HepG2 (cell line): ENCODE measurements around the gene LSM14B. TPM values are rescaled to one million over a fixed set of nuclear protein-coding genes. Genes with fewer than 3 reads are reported as not detected.

Experiments
- ATF7-NPFF ChIP-seq: sonication (generic); formaldehyde crosslinking; IDR thresholded peaks from 2 replicates; pipeline ENCODE4 v1.8.1; 2023; ENCODE audit warnings: mild to moderate bottlenecking, low read depth, missing genetic modification reagents, moderate library complexity
- DR1 ChIP-seq: sonication (generic); formaldehyde crosslinking; IDR thresholded peaks from 2 replicates; pipeline ENCODE4 v1.8.0; 2021; ENCODE audit warnings: mild to moderate bottlenecking, missing genetic modification reagents, inconsistent platforms
- EP300 ChIP-seq, 3 experiments: sonication (generic) in 1 of 3; formaldehyde crosslinking in 1 of 3; IDR thresholded peaks; 2 replicates each; pipeline versions ENCODE4 v1.5.1 to v1.6.1; 2011 to 2020; ENCODE audit warnings: low read depth in 2 of 3, low read length in 2 of 3, borderline replicate concordance in 1 of 3, improper control_type of control experiment in 1 of 3, mild to moderate bottlenecking in 1 of 3, missing genetic modification reagents in 1 of 3, moderate library complexity in 1 of 3
- ETV5 ChIP-seq: IDR thresholded peaks from 2 replicates; pipeline ENCODE4 v1.6.1; 2018; ENCODE audit warnings: missing biosample characterization, missing genetic modification reagents, inconsistent platforms, borderline replicate concordance
- GABPA ChIP-seq, 2 experiments: IDR thresholded peaks; 2 replicates each; pipeline ENCODE4 v1.6.1; 2011 to 2016; ENCODE audit warnings: low read depth in 2 of 2, low read length in 1 of 2, missing biosample characterization in 1 of 2, missing genetic modification characterization in 1 of 2
- MATR3 ChIP-seq: sonication (generic); formaldehyde crosslinking; IDR thresholded peaks from 2 replicates; pipeline ENCODE4 v1.4.0; 2020; ENCODE audit warnings: missing genetic modification reagents
- NR3C1 ChIP-seq: sonication (generic); formaldehyde crosslinking; IDR thresholded peaks from 2 replicates; pipeline ENCODE4 v1.4.0; 2020; ENCODE audit warnings: missing genetic modification reagents
- SNAI1 ChIP-seq: sonication (generic); formaldehyde crosslinking; IDR thresholded peaks from 2 replicates; pipeline ENCODE4 v1.5.0; 2020; ENCODE audit warnings: mild to moderate bottlenecking, missing genetic modification reagents, borderline replicate concordance
- SYNCRIP ChIP-seq: fragments of 200-400 bp; formaldehyde crosslinking; IDR thresholded peaks from 2 replicates; pipeline ENCODE4 v1.6.1; 2018; ENCODE audit warnings: mild to moderate bottlenecking, low read depth, low read length; ENCODE audit not compliant: insufficient read depth
- TAF15 ChIP-seq: fragments of 200-400 bp; formaldehyde crosslinking; IDR thresholded peaks from one replicate; pipeline ENCODE4 v1.6.1; 2018; ENCODE audit warnings: mild to moderate bottlenecking, low read depth, low read length; ENCODE audit not compliant: poor library complexity, severe bottlenecking
- THYN1 ChIP-seq: sonication (generic); formaldehyde crosslinking; IDR thresholded peaks from 2 replicates; pipeline ENCODE4 v1.8.1; 2023; ENCODE audit warnings: low read depth, mild to moderate bottlenecking, moderate library complexity, missing genetic modification reagents, borderline replicate concordance
- ZFP36L1 ChIP-seq: sonication (generic); formaldehyde crosslinking; IDR thresholded peaks from 2 replicates; pipeline ENCODE4 v1.8.0; 2022; ENCODE audit warnings: mild to moderate bottlenecking, missing genetic modification reagents, moderate library complexity
- ZNF335 ChIP-seq: sonication (generic); formaldehyde crosslinking; IDR thresholded peaks from 2 replicates; pipeline ENCODE4 v1.4.0; 2020; ENCODE audit warnings: missing genetic modification reagents
- ZNF547 ChIP-seq: sonication (generic); formaldehyde crosslinking; IDR thresholded peaks from 2 replicates; pipeline ENCODE4 v1.5.1; 2020; ENCODE audit warnings: mild to moderate bottlenecking, missing genetic modification reagents
- ZNF556 ChIP-seq: sonication (generic); formaldehyde crosslinking; IDR thresholded peaks from 2 replicates; pipeline ENCODE4 v1.4.0; 2020; ENCODE audit warnings: mild to moderate bottlenecking, missing genetic modification reagents, borderline replicate concordance
- ZSCAN30 ChIP-seq: sonication (generic); formaldehyde crosslinking; IDR thresholded peaks from 2 replicates; pipeline ENCODE4 v1.5.0; 2020; ENCODE audit warnings: mild to moderate bottlenecking, missing genetic modification reagents
- polyA plus RNA-seq, 8 experiments: library from polyadenylated mRNA; depleted of rRNA in 3 of 8; stranded (reverse) in 7 of 8; unstranded in 1 of 8; fragments of >200 nt; fragmentation: Illumina TruSeq in 4 of 8; extraction: Trizol in 4 of 8; gene quantifications; 2 replicates each; pipeline versions ENCODE4 v1.2.1 to v1.2.3, GENCODE V29; 2011 to 2016; ENCODE audit warnings: low read depth in 4 of 8, missing spikeins in 1 of 8, mixed read lengths in 1 of 8; ENCODE audit not compliant: insufficient read depth in 1 of 8
- total RNA-seq, 5 experiments: library from RNA; depleted of rRNA; stranded (reverse); fragments of >200 nt; fragmentation: Illumina TruSeq; extraction: Trizol; gene quantifications; 2 replicates each; pipeline ENCODE4 v1.2.3, GENCODE V29; 2016; ENCODE audit warnings: low read depth in 1 of 5
- TF ChIP-seq, protein P1 (sequence below), 2 experiments: sonication (generic) in 1 of 2; formaldehyde crosslinking in 1 of 2; IDR thresholded peaks; 2 replicates each; pipeline versions ENCODE4 v1.6.1 to v1.9.0; 2014 to 2022; ENCODE audit warnings: antibody characterized with exemption in 1 of 2, borderline replicate concordance in 1 of 2, inconsistent platforms in 1 of 2, low read depth in 1 of 2, missing genetic modification reagents in 1 of 2
- TF ChIP-seq, protein P2 (sequence below): sonication (generic); IDR thresholded peaks from 2 replicates; pipeline ENCODE4 v1.6.1; 2016; ENCODE audit warnings: low read depth, borderline replicate concordance
- TF ChIP-seq, protein P3 (sequence below): sonication (generic); formaldehyde crosslinking; IDR thresholded peaks from 2 replicates; pipeline ENCODE4 v1.4.0; 2020; ENCODE audit warnings: missing genetic modification reagents, low read depth, mild to moderate bottlenecking, borderline replicate concordance

LSM14B gene
- total and polyA plus RNA-seq, 2 of the 13 experiments (the other 11 are each of a cell fraction or from before 2014, with no cell fraction given) = 43.3 to 79.2 TPM

DNA sequence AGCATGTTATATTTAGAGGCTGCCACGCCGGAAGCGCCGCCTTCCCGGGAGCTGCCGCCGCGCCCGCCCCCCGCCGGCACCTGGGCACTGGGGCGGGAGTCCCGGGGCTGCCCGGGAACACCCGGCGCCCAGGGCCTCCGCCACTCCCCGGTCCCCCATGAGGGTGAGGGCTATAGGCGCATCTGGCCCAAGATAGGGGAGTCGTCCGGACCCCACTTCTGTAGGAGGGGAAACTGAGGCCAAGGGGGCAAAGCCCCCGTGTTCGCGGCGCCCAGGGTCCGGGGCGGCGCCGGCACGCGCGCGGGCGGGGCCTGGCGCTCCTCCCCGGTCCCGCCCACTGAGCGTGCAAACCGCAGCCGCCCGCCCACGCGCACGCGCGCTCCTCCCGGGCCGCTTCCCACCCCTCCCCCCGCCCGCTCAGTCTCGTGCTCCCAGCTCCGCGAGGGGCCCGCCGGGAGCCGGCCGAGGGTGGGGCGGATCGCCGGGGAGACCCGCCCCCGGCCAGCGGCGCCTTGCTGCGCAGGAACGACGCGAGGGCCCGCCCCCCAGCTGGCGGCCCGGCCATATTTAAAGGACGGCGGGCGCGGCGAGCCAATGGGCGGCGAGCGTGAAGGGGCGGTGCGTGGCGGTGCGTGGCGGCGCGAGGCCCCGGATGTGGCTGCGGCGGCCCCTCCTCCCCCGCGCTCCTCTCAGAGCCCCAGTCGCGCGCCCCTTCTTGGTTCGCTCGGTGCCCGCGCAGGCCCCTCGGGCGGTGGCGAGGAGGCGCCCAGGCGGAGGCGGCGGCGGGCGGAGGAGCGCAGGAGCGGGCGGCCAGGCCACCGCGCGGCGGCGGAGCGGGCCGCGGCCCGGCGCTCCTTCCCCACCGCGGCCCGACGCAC is at the start of gene LSM14B (continued):
- TF ChIP-seq, protein P1, sequence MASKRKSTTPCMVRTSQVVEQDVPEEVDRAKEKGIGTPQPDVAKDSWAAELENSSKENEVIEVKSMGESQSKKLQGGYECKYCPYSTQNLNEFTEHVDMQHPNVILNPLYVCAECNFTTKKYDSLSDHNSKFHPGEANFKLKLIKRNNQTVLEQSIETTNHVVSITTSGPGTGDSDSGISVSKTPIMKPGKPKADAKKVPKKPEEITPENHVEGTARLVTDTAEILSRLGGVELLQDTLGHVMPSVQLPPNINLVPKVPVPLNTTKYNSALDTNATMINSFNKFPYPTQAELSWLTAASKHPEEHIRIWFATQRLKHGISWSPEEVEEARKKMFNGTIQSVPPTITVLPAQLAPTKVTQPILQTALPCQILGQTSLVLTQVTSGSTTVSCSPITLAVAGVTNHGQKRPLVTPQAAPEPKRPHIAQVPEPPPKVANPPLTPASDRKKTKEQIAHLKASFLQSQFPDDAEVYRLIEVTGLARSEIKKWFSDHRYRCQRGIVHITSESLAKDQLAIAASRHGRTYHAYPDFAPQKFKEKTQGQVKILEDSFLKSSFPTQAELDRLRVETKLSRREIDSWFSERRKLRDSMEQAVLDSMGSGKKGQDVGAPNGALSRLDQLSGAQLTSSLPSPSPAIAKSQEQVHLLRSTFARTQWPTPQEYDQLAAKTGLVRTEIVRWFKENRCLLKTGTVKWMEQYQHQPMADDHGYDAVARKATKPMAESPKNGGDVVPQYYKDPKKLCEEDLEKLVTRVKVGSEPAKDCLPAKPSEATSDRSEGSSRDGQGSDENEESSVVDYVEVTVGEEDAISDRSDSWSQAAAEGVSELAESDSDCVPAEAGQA (IDR thresholded peaks at IDR 0.05; ENCODE audit: low read depth) = no peak; the same call in 1 of the 2 replicates
- TF ChIP-seq, protein P1 (CRISPR knock-in tag; IDR thresholded peaks at IDR 0.05; ENCODE audit: borderline replicate concordance) = peak; percentile 60; the same call in 1 of the 2 replicates
- TF ChIP-seq MATR3 (no peak), ZFP36L1 (CRISPR knock-in tag) (peak; percentile 26; the same call in 1 of the 2 replicates), EP300 (IDR thresholded peaks at IDR 0.05; ENCODE audit: low read depth in 2 of 2, low read length in 2 of 2) (peak; percentile 64 to 72; a peak in 3 of 4 replicates), EP300 (CRISPR knock-in tag; IDR thresholded peaks at IDR 0.05; ENCODE audit: borderline replicate concordance) (no peak), ZNF556 (CRISPR knock-in tag) (no peak; the same call in 1 of the 2 replicates), GABPA (IDR thresholded peaks at IDR 0.05; ENCODE audit: low read depth, low read length) (peak; percentile 47), GABPA (CRISPR knock-in tag; IDR thresholded peaks at IDR 0.05; ENCODE audit: low read depth) (no peak), ATF7-NPFF (CRISPR knock-in tag) (peak; percentile 93), DR1 (CRISPR knock-in tag) (peak; percentile 77; the same call in 1 of the 2 replicates), ZSCAN30 (CRISPR knock-in tag) (no peak), THYN1 (CRISPR knock-in tag) (no peak), ETV5 (CRISPR knock-in tag) (peak; percentile 61; the same call in 1 of the 2 replicates), NR3C1 (no peak), TAF15 (peak; percentile 69), SNAI1 (CRISPR knock-in tag) (no peak), SYNCRIP (no peak), ZNF335 (CRISPR knock-in tag) (no peak), ZNF547 (CRISPR knock-in tag) (peak; percentile 89; the same call in 1 of the 2 replicates)
- TF ChIP-seq, protein P2, sequence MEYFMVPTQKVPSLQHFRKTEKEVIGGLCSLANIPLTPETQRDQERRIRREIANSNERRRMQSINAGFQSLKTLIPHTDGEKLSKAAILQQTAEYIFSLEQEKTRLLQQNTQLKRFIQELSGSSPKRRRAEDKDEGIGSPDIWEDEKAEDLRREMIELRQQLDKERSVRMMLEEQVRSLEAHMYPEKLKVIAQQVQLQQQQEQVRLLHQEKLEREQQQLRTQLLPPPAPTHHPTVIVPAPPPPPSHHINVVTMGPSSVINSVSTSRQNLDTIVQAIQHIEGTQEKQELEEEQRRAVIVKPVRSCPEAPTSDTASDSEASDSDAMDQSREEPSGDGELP = peak; percentile 93
- TF ChIP-seq, protein P3, sequence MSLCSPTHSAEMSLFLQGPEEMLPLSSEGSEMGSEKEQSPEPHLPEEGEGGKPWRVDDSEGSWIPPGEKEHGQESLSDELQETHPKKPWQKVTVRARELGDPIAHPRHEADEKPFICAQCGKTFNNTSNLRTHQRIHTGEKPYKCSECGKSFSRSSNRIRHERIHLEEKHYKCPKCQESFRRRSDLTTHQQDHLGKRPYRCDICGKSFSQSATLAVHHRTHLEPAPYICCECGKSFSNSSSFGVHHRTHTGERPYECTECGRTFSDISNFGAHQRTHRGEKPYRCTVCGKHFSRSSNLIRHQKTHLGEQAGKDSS = peak; percentile 85
